Measurements from ENCODE around the gene WDR27. TPM values are rescaled to one million over a fixed set of nuclear protein-coding genes. Genes with fewer than 3 reads are reported as not detected.
"Not testable (repeated sequence)": the region's sequence is repeated elsewhere in the genome, so short reads cannot be mapped to it uniquely, and the experiment has no call there.

Gene WDR27
- total RNA-seq, 2 donors from 2014 or later: 25.7 to 26.0 TPM

GRCh38 chr6:169650959-169651292 is 50.9 kb downstream of the WDR27 start:
- no peaks in the 10 kb centered on the region for H3K27me3 Mint-ChIP-seq
- no peak overlapping the region for H3K27ac Mint-ChIP-seq
- no peak for DNase-seq
- H3K4me1 Mint-ChIP-seq: peaks cover 11% of the 10 kb centered on the region
- H3K4me3 Mint-ChIP-seq: no peak overlapping the region
- no peak for ATAC-seq
- no peaks in the 10 kb centered on the region for H3K9me3 ChIP-seq (ENCODE audit: control insufficient read depth, low read length, poor library complexity, severe bottlenecking)
- H3K36me3 Mint-ChIP-seq (ENCODE audit: low read depth): peaks cover 5% of the 10 kb centered on the region

- Mint-ChIP-seq H3K27ac (no peak overlapping the region), H3K36me3 (ENCODE audit: low read depth) (peaks cover 5% of the 10 kb centered on the region), H3K27me3 (no peaks in the 10 kb centered on the region), H3K4me3 (no peak overlapping the region), H3K4me1 (peaks cover 11% of the 10 kb centered on the region)
- ATAC-seq (no peak), DNase-seq (no peak)
- H3K9me3 ChIP-seq (ENCODE audit: control insufficient read depth, low read length, poor library complexity, severe bottlenecking): no peaks in the 10 kb centered on the region
Measured at GRCh38 chr6:169650241-169650958, 51.4 kb downstream of the WDR27 start.

GRCh38 chr6:169648617-169649016 is 53.2 kb downstream of the WDR27 start:
- no peak overlapping the region for H3K4me3 Mint-ChIP-seq
- H3K36me3 Mint-ChIP-seq (ENCODE audit: low read depth): peaks cover 2% of the 10 kb centered on the region
- no peaks in the 10 kb centered on the region for H3K27me3 Mint-ChIP-seq
- H3K9me3 ChIP-seq (ENCODE audit: control insufficient read depth, low read length, poor library complexity, severe bottlenecking): no peaks in the 10 kb centered on the region
- no peak overlapping the region for H3K27ac Mint-ChIP-seq
- H3K4me1 Mint-ChIP-seq: no peaks in the 10 kb centered on the region
- DNase-seq (no peak), ATAC-seq (no peak)

GRCh38 chr6:169648092-169648491 is 53.7 kb downstream of the WDR27 start:
- no peak for DNase-seq
- Mint-ChIP-seq H3K27me3 (no peaks in the 10 kb centered on the region), H3K4me1 (no peaks in the 10 kb centered on the region), H3K36me3 (ENCODE audit: low read depth) (peaks cover 2% of the 10 kb centered on the region), H3K4me3 (no peak overlapping the region), H3K27ac (no peak overlapping the region)
- ATAC-seq: no peak
- no peaks in the 10 kb centered on the region for H3K9me3 ChIP-seq (ENCODE audit: control insufficient read depth, low read length, poor library complexity, severe bottlenecking)

GRCh38 chr6:169647637-169648036 is 54.2 kb downstream of the WDR27 start:
- Mint-ChIP-seq H3K4me3 (no peak overlapping the region), H3K36me3 (ENCODE audit: low read depth) (peaks cover 2% of the 10 kb centered on the region), H3K27ac (no peak overlapping the region), H3K27me3 (no peaks in the 10 kb centered on the region), H3K4me1 (no peaks in the 10 kb centered on the region)
- ATAC-seq: no peak
- DNase-seq: no peak
- no peaks in the 10 kb centered on the region for H3K9me3 ChIP-seq (ENCODE audit: control insufficient read depth, low read length, poor library complexity, severe bottlenecking)

- H3K4me3 Mint-ChIP-seq: no peak overlapping the region
- no peaks in the 10 kb centered on the region for H3K9me3 ChIP-seq (ENCODE audit: control insufficient read depth, low read length, poor library complexity, severe bottlenecking)
- H3K4me1 Mint-ChIP-seq: no peaks in the 10 kb centered on the region
- ATAC-seq (no peak), DNase-seq (no peak)
- H3K27ac Mint-ChIP-seq: no peak overlapping the region
- H3K27me3 Mint-ChIP-seq: no peaks in the 10 kb centered on the region
- H3K36me3 Mint-ChIP-seq (ENCODE audit: low read depth): peaks cover 2% of the 10 kb centered on the region
Measured at GRCh38 chr6:169646906-169647567, 54.8 kb downstream of the WDR27 start.

GRCh38 chr6:169645459-169645858 is 56.4 kb downstream of the WDR27 start:
- not testable (repeated sequence) for H3K4me1 Mint-ChIP-seq, DNase-seq

GRCh38 chr6:169643521-169643920 is 58.3 kb downstream of the WDR27 start:
- no peaks in the 10 kb centered on the region for H3K4me1 Mint-ChIP-seq
- H3K27me3 Mint-ChIP-seq: no peaks in the 10 kb centered on the region
- no peak for ATAC-seq
- H3K4me3 Mint-ChIP-seq: no peak overlapping the region
- H3K9me3 ChIP-seq (ENCODE audit: control insufficient read depth, low read length, poor library complexity, severe bottlenecking): no peaks in the 10 kb centered on the region
- no peak for DNase-seq
- no peaks in the 10 kb centered on the region for H3K36me3 Mint-ChIP-seq (ENCODE audit: low read depth)
- H3K27ac Mint-ChIP-seq: no peak overlapping the region

More at GRCh38 chr6:169645459-169645858, 56.4 kb downstream of the WDR27 start:
- not testable (repeated sequence) for H3K27me3 Mint-ChIP-seq; ATAC-seq; H3K36me3 Mint-ChIP-seq (ENCODE audit: low read depth); H3K27ac Mint-ChIP-seq; H3K9me3 ChIP-seq (ENCODE audit: control insufficient read depth, low read length, poor library complexity, severe bottlenecking); H3K4me3 Mint-ChIP-seq

GRCh38 chr6:169642455-169642854 is 59.4 kb downstream of the WDR27 start:
- H3K4me3 Mint-ChIP-seq: no peak overlapping the region
- ATAC-seq: no peak
- no peak overlapping the region for H3K27ac Mint-ChIP-seq
- peaks cover 3% of the 10 kb centered on the region for H3K36me3 Mint-ChIP-seq (ENCODE audit: low read depth)
- H3K9me3 ChIP-seq (ENCODE audit: control insufficient read depth, low read length, poor library complexity, severe bottlenecking): no peaks in the 10 kb centered on the region
- H3K4me1 Mint-ChIP-seq: no peaks in the 10 kb centered on the region
- DNase-seq: no peak
- H3K27me3 Mint-ChIP-seq: no peaks in the 10 kb centered on the region

GRCh38 chr6:169641461-169642085 is 60.3 kb downstream of the WDR27 start:
- no peaks in the 10 kb centered on the region for H3K4me1 Mint-ChIP-seq
- ATAC-seq: no peak
- peaks cover 8% of the 10 kb centered on the region for H3K36me3 Mint-ChIP-seq (ENCODE audit: low read depth)
- no peaks in the 10 kb centered on the region for H3K9me3 ChIP-seq (ENCODE audit: control insufficient read depth, low read length, poor library complexity, severe bottlenecking)
- no peak overlapping the region for H3K4me3 Mint-ChIP-seq
- H3K27ac Mint-ChIP-seq: no peak overlapping the region
- H3K27me3 Mint-ChIP-seq: no peaks in the 10 kb centered on the region
- no peak for DNase-seq

GRCh38 chr6:169640983-169641382 is 60.8 kb downstream of the WDR27 start:
- H3K9me3 ChIP-seq (ENCODE audit: control insufficient read depth, low read length, poor library complexity, severe bottlenecking): no peaks in the 10 kb centered on the region
- DNase-seq (no peak), ATAC-seq (no peak)
- Mint-ChIP-seq H3K36me3 (ENCODE audit: low read depth) (peaks cover 8% of the 10 kb centered on the region), H3K4me3 (no peak overlapping the region), H3K27me3 (no peaks in the 10 kb centered on the region), H3K27ac (no peak overlapping the region), H3K4me1 (no peaks in the 10 kb centered on the region)

GRCh38 chr6:169640351-169640852 is 61.4 kb downstream of the WDR27 start:
- ATAC-seq: no peak

GRCh38 chr6:169639653-169640278 is 62.1 kb downstream of the WDR27 start:
- H3K27ac Mint-ChIP-seq: no peak overlapping the region
- no peaks in the 10 kb centered on the region for H3K4me1 Mint-ChIP-seq
- no peaks in the 10 kb centered on the region for H3K9me3 ChIP-seq (ENCODE audit: control insufficient read depth, low read length, poor library complexity, severe bottlenecking)
- ATAC-seq (no peak), DNase-seq (no peak)
- peaks cover 8% of the 10 kb centered on the region for H3K36me3 Mint-ChIP-seq (ENCODE audit: low read depth)
- no peaks in the 10 kb centered on the region for H3K27me3 Mint-ChIP-seq
- H3K4me3 Mint-ChIP-seq: no peak overlapping the region

More at GRCh38 chr6:169640351-169640852, 61.4 kb downstream of the WDR27 start:
- peaks cover 8% of the 10 kb centered on the region for H3K36me3 Mint-ChIP-seq (ENCODE audit: low read depth)
- H3K9me3 ChIP-seq (ENCODE audit: control insufficient read depth, low read length, poor library complexity, severe bottlenecking): no peaks in the 10 kb centered on the region
- H3K27ac Mint-ChIP-seq: no peak overlapping the region
- H3K4me1 Mint-ChIP-seq: no peaks in the 10 kb centered on the region
- no peak for DNase-seq
- H3K4me3 Mint-ChIP-seq: no peak overlapping the region
- no peaks in the 10 kb centered on the region for H3K27me3 Mint-ChIP-seq
